GM12878 (cell line): Measurements from ENCODE around the gene RNF186. TPM values are rescaled to one million over a fixed set of nuclear protein-coding genes. Genes with fewer than 3 reads are reported as not detected.
A peak's percentile ranks its signal among the peaks of the same experiment; 100 is the strongest.

Experiments used
- ATAC-seq: fragments of 200-7000 bp; cut with Tn5 transposase; 3 replicates; pipeline ENCODE4 v1.9.1; 2020; ENCODE audit warnings: mild to moderate bottlenecking, moderate library complexity
- BruUV-seq: library from RNA; stranded (reverse); fragments of 400-500 nt; replicated peaks from 2 replicates; lab custom pipeline; 2021; lab: Mats Ljungman, UMichigan
- CTCF ChIA-PET: fragments of 300-600 bp; sonication (Branson Sonifier 250); formaldehyde crosslinking; extraction: SDS; loops from one replicate; lab custom pipeline; 2021; ENCODE audit warnings: inconsistent platforms; lab: Yijun Ruan, JAX
- POLR2A ChIA-PET: fragments of 350-600 bp; formaldehyde crosslinking; extraction: SDS; loops from one replicate; lab custom pipeline; 2021; ENCODE audit warnings: inconsistent platforms; lab: Charles Lee
- RAD21 ChIA-PET: fragments of 300-600 bp; sonication (Branson Sonifier 250); formaldehyde crosslinking; loops from one replicate; lab custom pipeline; 2023; ENCODE audit warnings: antibody characterized with exemption; ENCODE audit not compliant: unreplicated experiment; lab: Charles Lee
- SMC1A ChIA-PET: fragments of 300-600 bp; sonication (Branson Sonifier 250); formaldehyde crosslinking; loops from one replicate; lab custom pipeline; 2023; ENCODE audit not compliant: unreplicated experiment, uncharacterized antibody; lab: Charles Lee
- DNase-seq: peaks from one replicate; pipeline ENCODE4 v3.0.0-alpha.2; 2011; ENCODE audit warnings: low read depth, low spot score
- FAIRE-seq: peaks from 3 replicates; lab custom pipeline; 2011; peaks lifted over from hg19 to GRCh38; lab: Jason Lieb, UNC
- H2AFZ ChIP-seq: 2 replicates; pipeline ENCODE4 v1.6.0; 2011; ENCODE audit warnings: low read depth, low read length, control low read depth; ENCODE audit not compliant: control insufficient read depth
- H3K27ac ChIP-seq: 2 replicates; pipeline ENCODE4 v1.5.1; 2011; ENCODE audit warnings: control low read depth; ENCODE audit not compliant: control insufficient read depth, insufficient read depth
- H3K27me3 ChIP-seq, 2 experiments: replicated peaks in 1 of 2; 2 replicates each; pipeline versions ENCODE4 v1.6.0 to v1.6.1; 2011; ENCODE audit warnings: low read length in 1 of 2; ENCODE audit not compliant: control insufficient read depth in 2 of 2, insufficient read depth in 2 of 2
- H3K36me3 ChIP-seq, 2 experiments: 2 replicates each; pipeline ENCODE4 v1.5.1; 2011; ENCODE audit warnings: low read length in 1 of 2; ENCODE audit not compliant: control insufficient read depth in 2 of 2, insufficient read depth in 2 of 2
- H3K4me1 ChIP-seq: 2 replicates; pipeline ENCODE4 v1.6.1; 2011; ENCODE audit warnings: mild to moderate bottlenecking, low read length, moderate library complexity, mixed read lengths; ENCODE audit not compliant: control insufficient read depth, insufficient read depth
- H3K4me2 ChIP-seq: 2 replicates; pipeline ENCODE4 v1.6.0; 2011; ENCODE audit warnings: control low read depth; ENCODE audit not compliant: control insufficient read depth, insufficient read depth
- H3K4me3 ChIP-seq: fragments of 200-600 bp; sonication (generic); 2 replicates; pipeline ENCODE4 v1.5.1; 2016
- H3K79me2 ChIP-seq: 2 replicates; pipeline ENCODE4 v1.6.0; 2011; ENCODE audit warnings: low read length; ENCODE audit not compliant: control insufficient read depth, insufficient read depth
- H3K9ac ChIP-seq: 2 replicates; pipeline ENCODE4 v1.8.0; 2011; ENCODE audit warnings: low read length, control low read depth, mixed read lengths; ENCODE audit not compliant: control insufficient read depth, insufficient read depth
- H3K9me3 ChIP-seq: replicated peaks from 3 replicates; pipeline ENCODE4 v1.5.1; 2011; ENCODE audit warnings: mild to moderate bottlenecking, low read length; ENCODE audit not compliant: control insufficient read depth, insufficient read depth
- H4K20me1 ChIP-seq: 2 replicates; pipeline ENCODE4 v1.6.0; 2011; ENCODE audit not compliant: control insufficient read depth, insufficient read depth
- BACH1 ChIP-seq: fragments of 450-650 bp; IDR thresholded peaks from 2 replicates; pipeline ENCODE4 v1.6.1; 2017; ENCODE audit warnings: mild to moderate bottlenecking, borderline replicate concordance
- BRCA1 ChIP-seq: IDR thresholded peaks from 2 replicates; pipeline ENCODE4 v1.6.1; 2011; ENCODE audit warnings: low read depth, low read length, improper control_type of control experiment
- IKZF1 ChIP-seq: fragments of 450-650 bp; conservative IDR thresholded peaks from 2 replicates; pipeline ENCODE4 v1.6.1; 2017; ENCODE audit warnings: antibody characterized with exemption, mild to moderate bottlenecking
- PAX5 ChIP-seq: IDR thresholded peaks from 2 replicates; pipeline ENCODE4 v1.6.1; 2011; ENCODE audit warnings: low read depth, low read length, borderline replicate concordance
- POLR2A ChIP-seq: IDR thresholded peaks from 2 replicates; pipeline ENCODE4 v1.6.1; 2011; ENCODE audit warnings: low read depth, mild to moderate bottlenecking, low read length
- POLR2AphosphoS5 ChIP-seq: IDR thresholded peaks from 2 replicates; pipeline ENCODE4 v1.6.1; 2011; ENCODE audit warnings: mild to moderate bottlenecking, low read length, inconsistent platforms
- RUNX3 ChIP-seq: IDR thresholded peaks from 2 replicates; pipeline ENCODE4 v1.6.1; 2012; ENCODE audit warnings: low read length, inconsistent platforms
- WRNIP1 ChIP-seq: IDR thresholded peaks from 2 replicates; pipeline ENCODE4 v1.6.1; 2011; ENCODE audit warnings: low read depth, low read length, improper control_type of control experiment, borderline replicate concordance
- ZNF687 ChIP-seq: fragments of 450-650 bp; IDR thresholded peaks from 2 replicates; pipeline ENCODE4 v1.6.1; 2017; ENCODE audit warnings: mild to moderate bottlenecking, moderate library complexity
- WGBS: methylation state at CpG from one replicate; pipeline ENCODE4 v1.1.6; 2016; ENCODE audit warnings: low lambda C conversion rate; ENCODE audit not compliant: insufficient replicate concordance, insufficient coverage; ENCODE audit errors: missing lambda C conversion rate; 5-methylcytosine and 5-hydroxymethylcytosine counted together
- in situ Hi-C: fragments of 300-500 bp; cut with MboI; formaldehyde crosslinking; loops from 9 replicates; pipeline ENCODE4 v1.14.3; 2018; ENCODE audit warnings: mixed read lengths
- intact Hi-C: fragments of 100-400 bp; cut with micrococcal nuclease; formaldehyde crosslinking; loops from one replicate; pipeline ENCODE4 v1.14.2; 2022; ENCODE audit not compliant: unreplicated experiment
- polyA plus RNA-seq, 11 experiments: library from polyadenylated mRNA; depleted of rRNA in 4 of 11; unstranded in 6 of 11; stranded (reverse) in 5 of 11; fragments of >200 nt; fragmentation: Nextera tagmentation in 4 of 11; fragmentation: Illumina TruSeq in 1 of 11; extraction: Ambion mirVana in 4 of 11; extraction: Trizol in 1 of 11; gene quantifications; 1 replicate in 1 of 11; 2 replicates in 10 of 11; pipeline versions ENCODE4 v1.2.1 to v1.2.3, GENCODE V29; 2011 to 2016; ENCODE audit warnings: inconsistent platforms in 2 of 11, missing spikeins in 2 of 11, low read depth in 1 of 11
- total RNA-seq, 4 experiments: library from RNA; depleted of rRNA in 3 of 4; stranded (reverse); fragments of >200 nt in 3 of 4; fragmentation: Illumina TruSeq in 1 of 4; extraction: Trizol in 1 of 4; gene quantifications; 2 replicates each; pipeline versions ENCODE4 v1.2.1 to v1.2.3, GENCODE V29; 2013 to 2021
- TF ChIP-seq, protein P1 (sequence below): IDR thresholded peaks from 2 replicates; pipeline ENCODE4 v1.6.1; 2011; ENCODE audit warnings: borderline replicate concordance, low read depth, mild to moderate bottlenecking, moderate library complexity, mixed read lengths, low read length; ENCODE audit not compliant: insufficient read depth; ENCODE audit errors: extremely low read length

RNF186 gene
- total and polyA plus RNA-seq, 10 of the 15 experiments (the other 5 are each of a cell fraction or from before 2014, with no cell fraction given) = not detected

GRCh38 chr1:19765623-19766022 lies 49.5 kb downstream of the RNF186 start (continued):
- TF ChIP-seq BRCA1 (no peak), POLR2AphosphoS5 (no peak), BACH1 (no peak), PAX5 (no peak)
- TF ChIP-seq, protein P1, sequence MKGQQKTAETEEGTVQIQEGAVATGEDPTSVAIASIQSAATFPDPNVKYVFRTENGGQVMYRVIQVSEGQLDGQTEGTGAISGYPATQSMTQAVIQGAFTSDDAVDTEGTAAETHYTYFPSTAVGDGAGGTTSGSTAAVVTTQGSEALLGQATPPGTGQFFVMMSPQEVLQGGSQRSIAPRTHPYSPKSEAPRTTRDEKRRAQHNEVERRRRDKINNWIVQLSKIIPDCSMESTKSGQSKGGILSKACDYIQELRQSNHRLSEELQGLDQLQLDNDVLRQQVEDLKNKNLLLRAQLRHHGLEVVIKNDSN = no peak

GRCh38 chr1:19764848-19765247 lies 50.2 kb downstream of the RNF186 start:
- in situ Hi-C loops = no loop called here

More at GRCh38 chr1:19764848-19765247, 50.2 kb downstream of the RNF186 start:
- H3K9ac ChIP-seq = no peak overlapping the region
- no peak for FAIRE-seq
- no peak overlapping the region for H3K27ac ChIP-seq
- ATAC-seq = no peak
- BruUV-seq = no TSS peak
- POLR2A ChIA-PET = no interaction called here
- H3K9me3 ChIP-seq = no peaks in the 10 kb centered on the region
- 37% methylated on average over 5 of the region's 5 CpGs for WGBS
- no peaks in the 10 kb centered on the region for H4K20me1 ChIP-seq
- RAD21 ChIA-PET = no interaction called here
- H3K79me2 ChIP-seq = no peaks in the 10 kb centered on the region
- no peak overlapping the region for H2AFZ ChIP-seq
- no peak for TF ChIP-seq POLR2A
- TF ChIP-seq WRNIP1 = no peak
- TF ChIP-seq RUNX3 = peak; percentile 11; the same call in 1 of the 2 replicates
- TF ChIP-seq ZNF687 = no peak
- TF ChIP-seq, protein P1 = no peak
- TF ChIP-seq IKZF1 = no peak
- intact Hi-C loops = loop anchor here (5.0 kb wide), 1 partner anchor 103 kb away; the partner anchor contains the start of gene HTR6
- CTCF ChIA-PET = no interaction called here
- no peak overlapping the region for H3K4me3 ChIP-seq
- no peak overlapping the region for H3K4me2 ChIP-seq
- DNase-seq = no peak
- no peaks in the 10 kb centered on the region for H3K27me3 ChIP-seq
- SMC1A ChIA-PET = no interaction called here
- no peaks in the 10 kb centered on the region for H3K36me3 ChIP-seq
- peaks cover 3% of the 10 kb centered on the region for H3K4me1 ChIP-seq
